Endothelial cell (in vitro differentiated cells): ENCODE data around the gene SERGEF. TPM values are rescaled to one million over a fixed set of nuclear protein-coding genes. Genes with fewer than 3 reads are reported as not detected.

ENCODE experiments used
- DNase-seq: peaks from one replicate; pipeline ENCODE4 v3.0.0; 2021; ENCODE audit warnings: low spot score
- H3K27ac Mint-ChIP-seq: one replicate; pipeline ENCODE4 v1.8.0; 2021; ENCODE audit warnings: mixed read lengths, inconsistent platforms; ENCODE audit not compliant: unreplicated experiment
- H3K27me3 Mint-ChIP-seq: one replicate; pipeline ENCODE4 v1.8.0; 2021; ENCODE audit warnings: mild to moderate bottlenecking, moderate library complexity, mixed read lengths, inconsistent platforms; ENCODE audit not compliant: unreplicated experiment
- H3K36me3 Mint-ChIP-seq: one replicate; pipeline ENCODE4 v1.8.0; 2021; ENCODE audit warnings: mild to moderate bottlenecking, low read depth, mixed read lengths, inconsistent platforms; ENCODE audit not compliant: unreplicated experiment
- H3K4me1 Mint-ChIP-seq: one replicate; pipeline ENCODE4 v1.8.0; 2021; ENCODE audit warnings: mild to moderate bottlenecking, mixed read lengths, inconsistent platforms; ENCODE audit not compliant: unreplicated experiment
- H3K4me3 Mint-ChIP-seq: one replicate; pipeline ENCODE4 v1.8.0; 2021; ENCODE audit warnings: mild to moderate bottlenecking, mixed read lengths, inconsistent platforms; ENCODE audit not compliant: unreplicated experiment
- H3K9me3 Mint-ChIP-seq: one replicate; pipeline ENCODE4 v1.8.0; 2021; ENCODE audit warnings: mixed read lengths, inconsistent platforms; ENCODE audit not compliant: unreplicated experiment
- CTCF ChIP-seq: fragments of 200-600 bp; sonication (generic); IDR thresholded peaks from one replicate; pipeline ENCODE4 v1.5.0; 2021; ENCODE audit warnings: antibody characterized with exemption; ENCODE audit not compliant: unreplicated experiment
- total RNA-seq: library from RNA; stranded (reverse); fragmentation: NEBNext Ultra II Directional; extraction: Animal tissue kit (Norgen Biotek cat#: 25700); gene quantifications from one replicate; pipeline ENCODE4 v1.2.1, GENCODE V29; 2021; ENCODE audit not compliant: unreplicated experiment

Gene SERGEF
- total RNA-seq, 1 donor from 2014 or later = 19.1 TPM

DNA sequence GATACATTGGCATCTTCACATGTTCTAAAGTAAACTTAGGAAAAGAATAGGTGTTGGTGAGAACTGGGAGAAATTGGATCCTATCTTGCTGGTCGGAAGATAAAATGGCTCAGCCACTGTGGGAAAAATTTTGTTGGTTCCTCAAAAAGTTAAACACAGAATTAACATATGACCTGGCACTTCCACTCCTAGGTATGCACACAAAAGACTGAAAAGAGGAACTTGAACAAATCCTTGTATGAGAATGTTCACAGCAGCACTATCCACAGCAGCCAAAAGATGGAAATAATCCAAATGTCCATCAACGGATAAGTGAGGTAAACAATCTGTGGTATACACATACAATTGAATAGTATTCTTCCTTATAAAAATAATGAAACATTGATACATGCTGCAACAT, 38.0 kb upstream of the SERGEF start:
- no peak for DNase-seq
- H3K4me1 Mint-ChIP-seq = no peaks in the 10 kb centered on the region
- no peak overlapping the region for H3K4me3 Mint-ChIP-seq
- H3K27ac Mint-ChIP-seq = no peak overlapping the region
- no peaks in the 10 kb centered on the region for H3K9me3 Mint-ChIP-seq
- no peaks in the 10 kb centered on the region for H3K36me3 Mint-ChIP-seq
- H3K27me3 Mint-ChIP-seq = peaks cover 3% of the 10 kb centered on the region
- TF ChIP-seq CTCF = no peak

DNA sequence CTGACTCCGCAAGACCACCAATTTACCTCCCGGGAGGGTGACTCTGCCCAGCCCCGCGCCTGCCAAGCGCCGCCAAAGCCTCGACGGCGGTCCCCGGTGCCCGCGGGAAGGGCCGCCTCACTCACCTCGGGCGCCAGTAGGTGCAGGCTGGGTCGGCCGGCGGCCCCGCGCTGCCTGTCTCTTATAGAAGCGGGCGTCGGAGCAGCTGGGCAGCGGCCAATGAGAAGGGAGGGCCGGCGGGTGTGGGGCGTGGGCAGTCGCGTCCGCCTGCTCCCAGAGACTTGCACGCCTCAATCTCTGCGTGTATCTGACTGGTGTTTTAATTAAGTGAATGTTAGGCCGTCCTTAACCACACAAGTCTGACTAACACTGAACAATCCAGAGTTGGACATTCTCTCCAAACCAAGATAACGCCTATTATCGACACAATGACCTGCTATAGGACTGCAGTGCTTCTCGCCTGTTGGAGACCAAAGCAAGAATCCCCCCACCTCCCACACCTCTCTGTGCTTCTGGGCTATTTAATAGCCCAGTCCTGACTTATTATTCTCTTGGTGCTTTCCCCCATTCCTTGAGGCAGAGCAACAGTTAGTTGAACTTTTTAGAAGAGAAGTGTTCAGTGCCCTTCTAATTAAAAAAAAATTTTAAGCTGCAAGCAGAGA, 33.4 kb upstream of the SERGEF start, which contains the start of gene TPH1:
Gene TPH1 (minus strand): TSS at position 154 of the 662 bp plus-strand sequence. CDS start 5,507 bp downstream, outside the sequence.
- no peak within 1 kb of the TSS for H3K4me3 Mint-ChIP-seq
- H3K4me1 Mint-ChIP-seq = no peaks in the 10 kb centered on the region
- TF ChIP-seq CTCF = no peak
- H3K9me3 Mint-ChIP-seq = no peaks in the 10 kb centered on the region
- H3K27ac Mint-ChIP-seq = no peak within 1 kb of the TSS
- DNase-seq = peak; percentile 57
- peaks cover 3% of the 10 kb centered on the region for H3K27me3 Mint-ChIP-seq
- no peaks in the 10 kb centered on the region for H3K36me3 Mint-ChIP-seq

GRCh38 chr11:18036456-18036855, 23.6 kb upstream of the SERGEF start:
- Mint-ChIP-seq H3K9me3 (no peaks in the 10 kb centered on the region), H3K27ac (no peak overlapping the region), H3K36me3 (no peaks in the 10 kb centered on the region), H3K27me3 (no peaks in the 10 kb centered on the region), H3K4me1 (no peaks in the 10 kb centered on the region), H3K4me3 (no peak overlapping the region)
- DNase-seq = no peak
- TF ChIP-seq CTCF = no peak

DNA sequence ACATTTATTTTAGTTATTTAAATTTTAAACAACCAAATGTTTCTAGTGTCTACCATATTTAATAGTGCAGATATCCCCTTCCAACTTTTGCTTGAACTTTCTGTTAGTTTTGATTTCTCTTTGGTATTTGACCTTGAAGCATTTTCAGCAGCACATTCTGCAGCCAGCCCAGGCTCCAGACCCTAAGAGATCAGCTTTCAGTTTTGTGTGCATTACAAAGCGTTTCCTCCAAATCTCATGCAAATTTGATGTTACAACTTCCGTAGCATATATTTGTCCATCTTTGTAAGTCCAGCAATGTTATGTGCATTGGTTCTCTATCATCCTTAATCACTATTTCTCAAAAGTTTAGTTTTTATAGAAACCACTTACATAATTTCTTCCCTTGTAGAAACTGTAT, 14.6 kb upstream of the SERGEF start:
- H3K4me1 Mint-ChIP-seq = no peaks in the 10 kb centered on the region

More for the DNA sequence above, 14.6 kb upstream of the SERGEF start:
- no peak for DNase-seq
- Mint-ChIP-seq H3K27me3 (no peaks in the 10 kb centered on the region), H3K36me3 (no peaks in the 10 kb centered on the region), H3K9me3 (no peaks in the 10 kb centered on the region), H3K4me3 (no peak overlapping the region), H3K27ac (no peak overlapping the region)
- no peak for TF ChIP-seq CTCF
